ENCODE data around the gene DGKQ. TPM values are rescaled to one million over a fixed set of nuclear protein-coding genes. Genes with fewer than 3 reads are reported as not detected.

DGKQ gene
- polyA plus RNA-seq, 1 experiment, result 4.5 TPM

DNA sequence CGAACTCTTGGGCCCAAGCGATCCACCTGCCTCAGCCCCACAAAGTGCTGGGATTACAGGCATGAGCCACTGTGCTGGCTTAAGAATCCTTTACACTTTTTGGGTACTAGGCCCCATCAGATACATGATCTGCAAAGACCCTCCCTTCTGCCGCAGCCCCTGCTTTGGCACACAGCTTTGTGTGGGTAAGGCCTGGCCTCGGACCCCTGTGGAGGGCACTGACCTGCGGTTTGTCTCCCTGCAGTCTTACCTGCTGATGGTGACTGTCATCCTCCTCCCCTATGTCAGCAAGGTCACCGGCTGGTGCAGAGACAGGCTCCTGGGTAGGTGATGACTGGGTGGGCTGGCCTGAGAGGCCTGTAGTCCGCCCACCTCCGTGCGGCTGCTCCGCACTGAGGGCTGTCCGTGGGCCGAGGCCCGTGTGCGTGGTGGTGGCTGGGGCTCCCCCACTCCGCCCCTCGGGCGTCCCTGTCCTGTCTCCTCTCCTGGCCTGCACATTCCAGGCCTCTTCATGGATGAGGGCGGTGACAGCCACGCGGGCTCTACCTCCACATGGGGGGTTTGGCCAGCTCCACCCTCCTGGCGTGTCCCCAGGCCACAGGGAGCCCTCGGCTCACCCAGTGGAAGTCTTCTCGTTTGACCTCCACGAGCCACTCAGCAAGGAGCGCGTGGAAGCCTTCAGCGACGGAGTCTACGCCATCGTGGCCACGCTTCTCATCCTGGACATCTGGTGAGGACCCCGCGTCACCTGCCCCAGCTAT, 18.0 kb downstream of the DGKQ start:
- no peaks in the 10 kb centered on the region for H3K27me3 ChIP-seq (ENCODE audit: control insufficient read depth, insufficient read depth, low read length)
- no peaks in the 10 kb centered on the region; the same call in 1 of the 2 replicates for H3K9me3 ChIP-seq (ENCODE audit: control insufficient read depth, insufficient read depth, low read length)
- TF ChIP-seq, protein P1, sequence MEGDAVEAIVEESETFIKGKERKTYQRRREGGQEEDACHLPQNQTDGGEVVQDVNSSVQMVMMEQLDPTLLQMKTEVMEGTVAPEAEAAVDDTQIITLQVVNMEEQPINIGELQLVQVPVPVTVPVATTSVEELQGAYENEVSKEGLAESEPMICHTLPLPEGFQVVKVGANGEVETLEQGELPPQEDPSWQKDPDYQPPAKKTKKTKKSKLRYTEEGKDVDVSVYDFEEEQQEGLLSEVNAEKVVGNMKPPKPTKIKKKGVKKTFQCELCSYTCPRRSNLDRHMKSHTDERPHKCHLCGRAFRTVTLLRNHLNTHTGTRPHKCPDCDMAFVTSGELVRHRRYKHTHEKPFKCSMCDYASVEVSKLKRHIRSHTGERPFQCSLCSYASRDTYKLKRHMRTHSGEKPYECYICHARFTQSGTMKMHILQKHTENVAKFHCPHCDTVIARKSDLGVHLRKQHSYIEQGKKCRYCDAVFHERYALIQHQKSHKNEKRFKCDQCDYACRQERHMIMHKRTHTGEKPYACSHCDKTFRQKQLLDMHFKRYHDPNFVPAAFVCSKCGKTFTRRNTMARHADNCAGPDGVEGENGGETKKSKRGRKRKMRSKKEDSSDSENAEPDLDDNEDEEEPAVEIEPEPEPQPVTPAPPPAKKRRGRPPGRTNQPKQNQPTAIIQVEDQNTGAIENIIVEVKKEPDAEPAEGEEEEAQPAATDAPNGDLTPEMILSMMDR (IDR thresholded peaks at IDR 0.05; ENCODE audit: low read depth, low read length), result no peak
- ChIA-PET POLR2A (no interaction called here), CTCF (no interaction called here)
- no peak for DNase-seq (ENCODE audit: low read depth, low spot score)
- no peak overlapping the region for H3K27ac ChIP-seq (ENCODE audit: low read depth, low read length)
- H3K4me3 ChIP-seq (ENCODE audit: low read depth, low read length), result no peak overlapping the region

GRCh38 chr4:954211-955020, 19.0 kb downstream of the DGKQ start:
- ChIA-PET CTCF (no interaction called here), POLR2A (no interaction called here)
- TF ChIP-seq, protein P1 (IDR thresholded peaks at IDR 0.05; ENCODE audit: low read depth, low read length), result no peak
- Histone ChIP-seq H3K27me3 (ENCODE audit: control insufficient read depth, insufficient read depth, low read length) (no peaks in the 10 kb centered on the region), H3K4me3 (ENCODE audit: low read depth, low read length) (no peak overlapping the region), H3K9me3 (ENCODE audit: control insufficient read depth, insufficient read depth, low read length) (no peaks in the 10 kb centered on the region; the same call in 1 of the 2 replicates), H3K27ac (ENCODE audit: low read depth, low read length) (no peak overlapping the region)
- DNase-seq (ENCODE audit: low read depth, low spot score), result no peak

GRCh38 chr4:953574-953915, 19.8 kb downstream of the DGKQ start:
- Histone ChIP-seq H3K9me3 (ENCODE audit: control insufficient read depth, insufficient read depth, low read length) (no peaks in the 10 kb centered on the region; the same call in 1 of the 2 replicates), H3K27me3 (ENCODE audit: control insufficient read depth, insufficient read depth, low read length) (no peaks in the 10 kb centered on the region), H3K27ac (ENCODE audit: low read depth, low read length) (no peak overlapping the region), H3K4me3 (ENCODE audit: low read depth, low read length) (no peak overlapping the region)
- POLR2A ChIA-PET, result no interaction called here
- DNase-seq (ENCODE audit: low read depth, low spot score), result no peak
- CTCF ChIA-PET, result no interaction called here
- TF ChIP-seq, protein P1 (IDR thresholded peaks at IDR 0.05; ENCODE audit: low read depth, low read length), result no peak

DNA sequence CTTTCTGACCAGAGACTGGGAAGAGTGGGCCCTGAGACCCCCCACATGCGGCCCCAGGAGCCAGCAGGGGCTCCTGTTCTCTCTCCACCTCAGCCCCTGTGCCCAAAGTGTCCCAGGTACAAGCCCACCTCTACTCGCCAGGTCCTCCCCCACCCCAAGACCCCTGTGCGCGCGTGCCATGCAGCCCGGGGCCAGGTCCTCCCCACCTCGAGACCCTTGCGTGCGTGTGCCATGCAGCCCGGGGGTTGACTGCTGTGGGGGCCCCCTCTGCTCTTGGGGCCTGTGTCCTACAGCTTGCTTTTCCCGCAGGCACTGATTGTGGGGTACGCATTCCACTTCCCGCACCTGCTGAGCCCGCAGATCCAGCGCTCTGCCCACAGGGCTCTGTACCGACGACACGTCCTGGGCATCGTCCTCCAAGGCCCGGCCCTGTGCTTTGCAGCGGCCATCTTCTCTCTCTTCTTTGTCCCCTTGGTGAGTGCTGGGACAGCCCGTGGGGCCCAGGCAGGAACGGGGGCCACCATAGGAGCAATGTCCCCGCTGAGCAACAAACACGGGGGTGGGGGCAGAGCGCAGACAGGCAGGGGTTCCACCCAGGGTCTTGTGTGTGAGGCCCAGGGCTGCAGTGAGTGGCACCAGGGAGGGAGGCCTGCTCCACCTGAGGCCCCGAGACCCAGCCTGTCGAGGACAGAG, 20.3 kb downstream of the DGKQ start:
- DNase-seq (ENCODE audit: low read depth, low spot score), result no peak
- Histone ChIP-seq H3K9me3 (ENCODE audit: control insufficient read depth, insufficient read depth, low read length) (no peaks in the 10 kb centered on the region; the same call in 1 of the 2 replicates), H3K27me3 (ENCODE audit: control insufficient read depth, insufficient read depth, low read length) (no peaks in the 10 kb centered on the region), H3K4me3 (ENCODE audit: low read depth, low read length) (no peak overlapping the region), H3K27ac (ENCODE audit: low read depth, low read length) (no peak overlapping the region)
- TF ChIP-seq, protein P1 (IDR thresholded peaks at IDR 0.05; ENCODE audit: low read depth, low read length), result no peak
- ChIA-PET POLR2A (no interaction called here), CTCF (no interaction called here)
